MM.1S (cell line): Measurements from ENCODE around the gene PDE4C.

Source experiments
- CTCF ChIP-seq: fragments of 300-600 bp; sonication (generic); IDR thresholded peaks from 2 replicates; pipeline ENCODE4 v1.5.1; 2016; ENCODE audit warnings: antibody characterized with exemption, low read length, mixed read lengths
- EZH2 ChIP-seq: fragments of 300-600 bp; sonication (generic); optimal IDR thresholded peaks from 2 replicates; pipeline ENCODE3; 2017; ENCODE audit warnings: low read depth, mild to moderate bottlenecking, antibody characterized with exemption, low read length, mixed read lengths

- TF ChIP-seq CTCF, result no peak
- no peak for TF ChIP-seq EZH2
These were observed 31.5 kb downstream of the PDE4C start for GRCh38 chr19:18194554-18195238.
